HG02870 (cell line): Measurements from ENCODE around the gene ARHGAP4.
A peak's percentile ranks its signal among the peaks of the same experiment; 100 is the strongest.

Experiments used
- ATAC-seq: cut with Tn5 transposase; IDR thresholded peaks from one replicate; pipeline ENCODE4 v1.9.1; 2021; ENCODE audit warnings: mild to moderate bottlenecking, moderate library complexity; ENCODE audit not compliant: unreplicated experiment

ARHGAP4 gene

GRCh38 chrX:153947009-153947769 is 21.1 kb upstream of the ARHGAP4 start:
- peak; percentile 85 for ATAC-seq

- no peak for ATAC-seq
These were observed 20.2 kb upstream of the ARHGAP4 start for GRCh38 chrX:153945956-153946943.

GRCh38 chrX:153944800-153945150 is 18.7 kb upstream of the ARHGAP4 start:
- ATAC-seq, result no peak

GRCh38 chrX:153944140-153944799 is 18.2 kb upstream of the ARHGAP4 start, which contains the start of gene RENBP:
TSS of gene RENBP (minus strand) at chrX:153944643. CDS start at chrX:153944610, 33 bp downstream.
- no peak for ATAC-seq

GRCh38 chrX:153941336-153942252 is 15.5 kb upstream of the ARHGAP4 start:
- ATAC-seq, result no peak

- no peak for ATAC-seq
These were observed 13.5 kb upstream of the ARHGAP4 start for GRCh38 chrX:153939573-153939972.

GRCh38 chrX:153938226-153938786 is 12.2 kb upstream of the ARHGAP4 start:
- ATAC-seq, result no peak

- ATAC-seq, result no peak
These were observed 11.0 kb upstream of the ARHGAP4 start for GRCh38 chrX:153937056-153937455.

GRCh38 chrX:153935326-153935851 is 9.3 kb upstream of the ARHGAP4 start:
- no peak for ATAC-seq

- peak; percentile 90 for ATAC-seq
These were observed 8.8 kb upstream of the ARHGAP4 start, which contains the start of gene NAA10 for GRCh38 chrX:153934762-153935325. TSS of gene NAA10 (minus strand) at chrX:153935037. CDS start at chrX:153934904, 133 bp downstream.

GRCh38 chrX:153934148-153934761 is 8.2 kb upstream of the ARHGAP4 start:
- ATAC-seq, result peak; percentile 20

GRCh38 chrX:153933748-153934147 is 7.7 kb upstream of the ARHGAP4 start:
- ATAC-seq, result no peak

- no peak for ATAC-seq
These were observed 6.3 kb upstream of the ARHGAP4 start for GRCh38 chrX:153932220-153932915.

GRCh38 chrX:153931748-153932147 is 5.7 kb upstream of the ARHGAP4 start:
- ATAC-seq, result no peak

- no peak for ATAC-seq
These were observed 5.1 kb upstream of the ARHGAP4 start for GRCh38 chrX:153931151-153931550.

- no peak for ATAC-seq
These were observed 4.2 kb upstream of the ARHGAP4 start for GRCh38 chrX:153930011-153930910.

- ATAC-seq, result no peak
These were observed 3.5 kb upstream of the ARHGAP4 start for GRCh38 chrX:153929576-153929975.
